ENCODE data around the gene AKR1B15. TPM values are rescaled to one million over a fixed set of nuclear protein-coding genes. Genes with fewer than 3 reads are reported as not detected.

The AKR1B15 gene
- total RNA-seq, 4 donors from 2014 or later: not detected

DNA sequence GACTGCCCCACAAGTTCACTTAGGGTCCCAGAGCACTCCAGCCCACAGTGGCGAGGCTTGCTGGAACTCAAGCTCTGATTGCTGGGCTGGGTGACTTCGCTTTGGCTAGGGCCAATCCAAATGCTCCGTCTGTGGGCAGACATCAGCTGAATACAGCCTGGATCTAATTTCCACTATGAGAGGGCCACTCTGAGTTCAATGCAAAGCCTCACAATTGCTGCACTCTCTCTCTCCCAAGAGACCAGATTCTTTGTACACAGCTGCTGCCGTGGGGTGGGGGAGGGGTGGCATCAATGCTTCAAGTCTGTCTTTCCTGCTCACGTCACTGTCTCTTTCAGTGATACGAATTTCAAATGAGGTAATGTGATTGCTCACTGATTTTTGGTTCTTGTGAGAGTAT lies 50.5 kb downstream of the AKR1B15 start:
- intact Hi-C loops (cut with DNase I; ENCODE audit: low total_unique reads): no loop called here
- no peak overlapping the region for H3K4me3 ChIP-seq (ENCODE audit: low read depth, poor library complexity, severe bottlenecking)
- DNase-seq (ENCODE audit: low spot score in 2 of 2): no peak
- no peak for TF ChIP-seq POLR2A (IDR thresholded peaks at IDR 0.05)
- TF ChIP-seq CTCF (IDR thresholded peaks at IDR 0.05): no peak
- 73 to 77% methylated on average over 6 of the region's 6 CpGs for WGBS, 2 donors

GRCh38 chr7:134601459-134601858 lies 52.5 kb downstream of the AKR1B15 start:
- TF ChIP-seq POLR2A (IDR thresholded peaks at IDR 0.05): no peak
- no peak for TF ChIP-seq CTCF (IDR thresholded peaks at IDR 0.05)
- 67 to 71% methylated on average over 4 of the region's 4 CpGs for WGBS, 2 donors
- no peak overlapping the region for H3K4me3 ChIP-seq (ENCODE audit: low read depth, poor library complexity, severe bottlenecking)
- no peak for DNase-seq (ENCODE audit: low spot score in 2 of 2)
- intact Hi-C loops (cut with DNase I; ENCODE audit: low total_unique reads): no loop called here

GRCh38 chr7:134602881-134603451 lies 54.1 kb downstream of the AKR1B15 start:
- no peak for TF ChIP-seq POLR2A (IDR thresholded peaks at IDR 0.05)
- no peak for TF ChIP-seq CTCF (IDR thresholded peaks at IDR 0.05)
- H3K4me3 ChIP-seq (ENCODE audit: low read depth, poor library complexity, severe bottlenecking): no peak overlapping the region
- DNase-seq (ENCODE audit: low spot score in 2 of 2): no peak
- intact Hi-C loops (cut with DNase I; ENCODE audit: low total_unique reads): no loop called here
- WGBS, 2 donors: 21 to 28% methylated on average over 11 of the region's 11 CpGs

DNA sequence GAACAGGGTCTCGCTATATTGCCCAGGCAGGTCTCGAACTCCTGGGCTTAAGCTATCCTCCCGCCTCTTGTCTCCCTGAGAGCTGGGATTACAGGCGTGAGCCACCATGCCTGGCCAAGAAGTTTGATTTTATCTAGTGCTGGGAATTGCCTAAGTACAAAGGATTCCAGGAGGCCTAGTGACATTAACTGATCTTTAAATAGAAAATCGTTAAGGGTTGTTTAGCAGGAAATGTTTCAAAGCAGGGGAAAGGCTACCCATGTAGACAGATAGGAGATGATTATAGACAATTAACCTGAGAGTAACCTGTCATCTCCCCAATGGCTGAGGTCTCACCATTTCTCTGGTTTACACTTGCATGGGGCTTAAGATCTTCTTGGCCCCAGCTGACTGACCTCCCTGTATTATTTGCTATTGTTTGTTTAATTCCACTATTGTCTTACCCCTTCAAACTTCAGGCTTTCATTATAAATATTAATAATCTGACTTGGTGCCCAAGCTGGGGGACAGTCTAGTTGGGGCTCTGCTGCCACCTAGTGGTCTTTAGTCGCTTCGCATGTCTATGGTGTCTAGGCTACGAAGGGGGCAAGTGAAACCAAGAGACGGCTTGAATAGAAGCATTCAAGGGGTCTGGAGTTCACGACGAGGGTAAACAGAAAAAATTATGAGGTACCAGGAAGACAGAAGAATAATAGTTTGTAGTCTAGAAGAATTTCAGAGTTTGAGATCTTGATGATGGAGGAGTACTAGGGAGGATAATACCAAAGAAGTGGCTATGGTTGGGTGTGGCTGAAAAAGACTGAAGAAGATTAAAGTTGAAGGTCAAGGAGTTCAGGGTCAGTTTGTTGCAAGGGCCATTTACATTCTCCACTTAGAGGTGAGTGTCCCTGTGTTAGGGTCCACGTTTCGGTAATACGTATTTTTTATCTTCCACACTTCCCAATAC lies 57.3 kb downstream of the AKR1B15 start:
- 32 to 33% methylated on average over 14 of the region's 14 CpGs for WGBS, 2 donors
- DNase-seq (ENCODE audit: low spot score in 2 of 2): peak; percentile 58 to 90
- TF ChIP-seq POLR2A (IDR thresholded peaks at IDR 0.05) (no peak), CTCF (IDR thresholded peaks at IDR 0.05) (peak in 1 of 3 donors; percentile 47)
- no peak overlapping the region for H3K4me3 ChIP-seq (ENCODE audit: low read depth, poor library complexity, severe bottlenecking)
- intact Hi-C loops (cut with DNase I; ENCODE audit: low total_unique reads): loop anchor here (5.0 kb wide), 2 partner anchors 84 to 174 kb away; no protein-coding TSS in a partner anchor

DNA sequence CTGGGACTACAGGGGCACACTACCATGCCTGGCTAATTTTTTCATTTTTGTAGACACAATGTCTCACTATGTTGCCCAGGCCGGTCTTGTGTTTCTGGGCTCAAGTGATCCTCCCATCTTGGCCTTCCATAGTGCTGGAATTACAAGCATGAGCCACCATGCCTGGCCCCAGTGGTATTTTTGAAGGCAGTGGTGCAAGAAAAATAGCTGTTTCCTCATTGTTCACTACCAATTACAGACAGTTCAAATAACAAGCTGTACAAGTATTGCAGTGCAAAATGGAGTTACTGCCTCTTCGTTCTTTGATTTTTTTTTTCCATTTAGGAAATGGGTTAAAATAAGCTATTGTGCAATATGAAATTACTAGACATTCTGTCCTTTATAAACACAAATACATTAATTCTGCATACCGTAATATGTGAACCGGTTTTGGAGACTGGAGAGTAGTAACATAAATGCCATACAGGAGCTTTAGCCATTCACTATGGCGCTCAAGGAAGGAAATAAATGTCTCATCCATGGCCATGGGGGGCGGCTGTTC lies 62.8 kb downstream of the AKR1B15 start:
- 88 to 89% methylated on average over 6 of the region's 6 CpGs for WGBS, 2 donors
- DNase-seq (ENCODE audit: low spot score in 2 of 2): no peak
- H3K4me3 ChIP-seq (ENCODE audit: low read depth, poor library complexity, severe bottlenecking): no peak overlapping the region
- intact Hi-C loops (cut with DNase I; ENCODE audit: low total_unique reads): no loop called here
- TF ChIP-seq POLR2A (IDR thresholded peaks at IDR 0.05) (no peak), CTCF (IDR thresholded peaks at IDR 0.05) (no peak)

Measured in lower leg skin (tissue), 4 donors.